AG09309 (cell line): ENCODE results near the gene BCAT1.

Experiments used
- DNase-seq: peaks from one replicate; pipeline ENCODE4 v3.0.0-alpha.2; 2010; ENCODE audit warnings: low read depth
- H3K4me3 ChIP-seq: 2 replicates; pipeline ENCODE4 v1.5.1; 2011; ENCODE audit warnings: mild to moderate bottlenecking, low read depth, low read length, moderate library complexity; ENCODE audit not compliant: control insufficient read depth
- TF ChIP-seq, protein P1 (sequence below): IDR thresholded peaks from 2 replicates; pipeline ENCODE4 v1.5.1; 2011; ENCODE audit warnings: mild to moderate bottlenecking, low read depth, low read length, inconsistent platforms; ENCODE audit not compliant: insufficient read depth, control insufficient read depth; ENCODE audit errors: missing control alignments

The BCAT1 gene

DNA sequence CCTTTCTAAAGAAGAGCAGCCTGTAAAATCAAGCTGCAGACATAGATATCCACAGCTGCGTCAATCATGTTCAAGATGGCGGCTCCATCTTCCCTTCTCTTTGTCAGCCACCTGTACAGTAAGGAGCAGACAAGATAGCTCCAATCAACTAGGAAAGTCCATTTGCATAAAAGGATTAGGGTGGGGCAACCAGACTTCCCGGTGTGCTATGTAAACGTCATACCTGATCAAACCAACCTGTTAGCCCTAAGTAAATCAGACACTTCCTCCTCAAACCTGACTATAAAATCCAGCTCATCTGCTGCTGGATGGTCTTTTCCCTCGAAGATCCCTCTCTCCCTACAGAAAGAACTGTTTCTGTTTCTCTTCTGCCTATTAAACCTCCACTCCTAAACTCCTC, 60.1 kb downstream of the BCAT1 start:
- no peak for DNase-seq
- TF ChIP-seq, protein P1, sequence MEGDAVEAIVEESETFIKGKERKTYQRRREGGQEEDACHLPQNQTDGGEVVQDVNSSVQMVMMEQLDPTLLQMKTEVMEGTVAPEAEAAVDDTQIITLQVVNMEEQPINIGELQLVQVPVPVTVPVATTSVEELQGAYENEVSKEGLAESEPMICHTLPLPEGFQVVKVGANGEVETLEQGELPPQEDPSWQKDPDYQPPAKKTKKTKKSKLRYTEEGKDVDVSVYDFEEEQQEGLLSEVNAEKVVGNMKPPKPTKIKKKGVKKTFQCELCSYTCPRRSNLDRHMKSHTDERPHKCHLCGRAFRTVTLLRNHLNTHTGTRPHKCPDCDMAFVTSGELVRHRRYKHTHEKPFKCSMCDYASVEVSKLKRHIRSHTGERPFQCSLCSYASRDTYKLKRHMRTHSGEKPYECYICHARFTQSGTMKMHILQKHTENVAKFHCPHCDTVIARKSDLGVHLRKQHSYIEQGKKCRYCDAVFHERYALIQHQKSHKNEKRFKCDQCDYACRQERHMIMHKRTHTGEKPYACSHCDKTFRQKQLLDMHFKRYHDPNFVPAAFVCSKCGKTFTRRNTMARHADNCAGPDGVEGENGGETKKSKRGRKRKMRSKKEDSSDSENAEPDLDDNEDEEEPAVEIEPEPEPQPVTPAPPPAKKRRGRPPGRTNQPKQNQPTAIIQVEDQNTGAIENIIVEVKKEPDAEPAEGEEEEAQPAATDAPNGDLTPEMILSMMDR, result no peak
- no peak overlapping the region for H3K4me3 ChIP-seq

DNA sequence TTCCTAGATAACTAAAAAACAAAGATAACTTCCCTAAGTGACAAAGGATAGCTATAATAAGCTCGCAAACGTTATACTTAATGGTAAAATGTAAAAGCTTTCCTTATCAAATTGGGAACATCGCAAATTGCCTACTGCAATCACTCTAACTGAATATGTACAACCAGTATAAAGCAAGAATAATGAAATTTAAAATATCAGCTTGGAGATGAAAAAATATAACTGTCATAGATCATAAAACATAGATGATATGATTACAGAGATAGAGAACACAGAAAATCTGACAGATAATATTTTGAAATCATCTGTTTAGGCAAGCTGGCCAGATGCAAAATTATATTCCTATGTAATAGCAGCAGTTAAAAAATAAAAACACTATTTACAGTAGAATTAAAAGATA, 64.0 kb downstream of the BCAT1 start:
- TF ChIP-seq, protein P1, result no peak
- DNase-seq, result no peak
- H3K4me3 ChIP-seq, result no peak overlapping the region

DNA sequence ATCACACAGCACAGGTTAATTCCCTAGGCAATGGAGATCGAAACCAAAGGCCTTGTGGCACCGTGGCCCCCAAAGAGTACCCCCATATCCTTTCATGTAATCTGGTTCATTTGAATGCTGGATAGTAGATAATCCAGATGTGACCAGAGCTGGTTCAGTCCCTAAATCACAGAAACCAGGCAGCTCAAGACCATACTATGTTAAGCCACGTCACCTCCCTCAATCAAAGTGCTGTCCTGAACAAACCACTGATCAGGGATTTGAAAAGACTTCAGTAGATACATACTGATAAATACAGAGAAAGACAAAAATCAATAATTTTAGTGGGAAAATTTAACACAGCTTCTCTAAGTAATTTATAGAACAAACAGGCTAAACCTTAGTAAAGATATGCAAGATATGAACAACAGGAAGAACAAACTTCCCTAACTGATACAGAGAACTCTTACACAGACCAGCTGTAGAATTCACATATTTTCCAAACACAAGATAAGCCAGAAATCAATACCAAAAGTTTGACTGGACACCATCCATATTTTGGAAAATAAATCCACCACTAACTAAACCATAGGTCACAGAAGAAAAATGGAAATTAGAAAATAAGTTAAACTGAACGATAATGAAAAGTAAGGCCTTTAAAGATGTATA, 67.1 kb downstream of the BCAT1 start:
- no peak for DNase-seq
- TF ChIP-seq, protein P1, result no peak
- no peak overlapping the region for H3K4me3 ChIP-seq

DNA sequence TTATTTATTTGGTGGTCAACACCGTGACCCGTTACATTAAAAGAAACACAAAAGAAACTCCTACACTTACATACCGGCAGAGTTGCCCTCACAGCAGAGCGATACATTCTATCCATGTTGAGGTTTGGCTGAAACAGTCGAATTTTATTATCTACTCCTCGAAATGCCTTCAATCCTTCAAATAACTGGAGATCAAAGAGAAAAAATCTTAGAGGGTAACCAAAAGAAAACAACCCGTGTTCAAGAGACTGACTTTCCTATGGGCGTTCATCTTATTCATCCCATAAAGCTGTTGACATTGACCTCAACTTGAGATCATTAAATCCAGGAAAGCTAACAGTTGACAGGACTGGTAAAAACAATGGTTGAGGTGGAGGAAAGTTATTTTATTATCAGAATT, 67.7 kb downstream of the BCAT1 start:
- TF ChIP-seq, protein P1, result no peak
- no peak overlapping the region for H3K4me3 ChIP-seq
- DNase-seq, result no peak

DNA sequence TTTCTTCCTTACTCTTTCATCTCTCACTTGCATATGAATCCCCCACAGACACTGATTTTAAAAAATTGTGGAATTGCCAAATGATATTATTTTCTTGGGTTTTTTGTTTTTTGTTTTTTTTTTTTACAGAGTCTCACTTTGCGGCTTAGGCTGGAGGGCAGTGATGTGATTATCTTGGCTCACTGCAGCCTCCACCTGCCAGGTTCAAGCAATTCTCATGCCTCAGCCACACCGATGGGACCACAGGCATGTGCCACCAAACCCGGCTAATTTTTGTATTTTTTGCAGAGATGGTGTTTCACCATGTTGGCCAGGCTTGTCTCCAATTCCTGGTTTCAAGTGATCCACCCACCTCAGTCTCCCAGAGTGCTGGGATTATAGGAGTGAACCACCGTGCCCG, 68.2 kb downstream of the BCAT1 start:
- TF ChIP-seq, protein P1, result no peak
- no peak overlapping the region for H3K4me3 ChIP-seq
- no peak for DNase-seq

DNA sequence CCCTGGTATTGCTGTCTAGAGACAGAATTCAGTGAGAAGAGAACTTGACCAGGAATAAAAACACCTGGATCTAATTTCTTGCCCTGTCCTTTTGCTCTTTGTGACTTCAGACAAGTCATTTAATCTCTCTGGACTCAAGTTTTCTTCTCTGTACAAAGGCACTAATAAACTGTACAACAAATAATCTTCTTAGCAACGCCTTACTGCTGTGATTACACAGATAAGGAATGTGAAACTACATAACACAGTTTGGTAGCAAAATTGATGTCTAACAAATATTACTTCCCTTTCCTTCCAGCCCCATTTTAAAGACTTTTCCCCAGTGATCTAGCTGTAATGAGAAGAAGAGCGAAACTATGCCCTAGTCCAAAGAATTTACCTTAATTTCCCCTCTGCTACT, 69.3 kb downstream of the BCAT1 start:
- H3K4me3 ChIP-seq, result no peak overlapping the region
- DNase-seq, result no peak
- TF ChIP-seq, protein P1, result no peak
